Jurkat, Clone E6-1 (cell line): ENCODE results near the gene BRSK2.

Experiments used
- DNase-seq: peaks from one replicate; pipeline ENCODE4 v3.0.0-alpha.2; 2011; ENCODE audit warnings: low read depth, low spot score
- H3K4me3 ChIP-seq: 2 replicates; pipeline ENCODE4 v1.5.1; 2011; ENCODE audit warnings: mild to moderate bottlenecking, low read length, control low read depth, moderate library complexity

BRSK2 gene

DNA sequence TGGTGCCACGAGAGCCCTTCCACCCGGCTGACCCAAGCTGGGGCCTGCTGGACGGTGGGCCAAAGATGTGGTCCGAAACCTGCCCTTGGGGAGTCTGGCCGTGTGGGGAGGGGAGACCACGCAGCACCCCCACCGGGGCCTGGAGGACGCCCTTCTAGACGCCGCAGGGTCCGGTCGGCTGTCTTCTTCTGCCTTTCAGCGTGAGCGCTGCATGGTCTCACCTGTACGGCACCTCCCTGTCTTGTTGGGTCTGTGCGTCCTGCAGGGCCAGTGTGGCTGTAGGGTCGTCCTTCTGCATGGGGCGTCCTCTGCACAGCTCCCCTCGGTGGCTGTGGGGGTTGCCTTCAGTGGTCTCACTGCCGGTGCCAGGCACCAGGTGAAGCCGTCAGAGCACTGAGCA is 2.8 kb downstream of the BRSK2 start:
- H3K4me3 ChIP-seq: no peak overlapping the region
- no peak for DNase-seq

DNA sequence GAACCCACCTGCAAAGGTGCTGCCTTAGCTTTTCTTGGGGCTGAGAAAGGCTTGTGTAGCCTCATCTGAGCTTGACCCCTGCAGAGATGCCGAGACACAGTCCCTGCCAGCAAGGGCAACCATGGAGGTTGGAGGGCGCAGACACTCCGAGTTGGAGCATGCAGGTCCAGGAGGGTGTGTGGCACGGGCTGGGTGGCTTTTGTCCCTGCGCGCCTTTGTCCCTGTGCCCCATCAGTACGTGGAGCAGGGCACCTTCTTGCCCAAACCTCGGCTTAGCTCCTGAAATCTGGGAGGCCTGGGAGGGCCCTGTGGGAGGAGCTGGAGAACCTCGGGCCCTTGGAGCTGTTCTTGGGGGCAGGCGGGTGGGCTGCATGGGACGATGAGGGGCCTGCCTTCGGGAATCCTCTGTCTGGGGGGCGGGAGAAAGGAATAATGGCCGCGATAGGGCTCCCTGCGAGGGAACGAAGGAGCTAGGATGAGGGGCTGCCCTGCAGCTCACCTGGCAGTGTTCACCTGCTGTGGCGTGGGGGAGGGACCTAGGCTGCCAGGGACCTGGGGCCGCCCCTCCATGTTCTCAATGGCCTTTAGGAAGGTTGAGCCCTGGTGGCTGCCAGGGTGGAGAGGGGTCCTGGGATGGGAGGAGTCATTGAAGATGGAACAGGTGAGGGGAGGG is 3.4 kb downstream of the BRSK2 start:
- DNase-seq: no peak
- H3K4me3 ChIP-seq: no peak overlapping the region

DNA sequence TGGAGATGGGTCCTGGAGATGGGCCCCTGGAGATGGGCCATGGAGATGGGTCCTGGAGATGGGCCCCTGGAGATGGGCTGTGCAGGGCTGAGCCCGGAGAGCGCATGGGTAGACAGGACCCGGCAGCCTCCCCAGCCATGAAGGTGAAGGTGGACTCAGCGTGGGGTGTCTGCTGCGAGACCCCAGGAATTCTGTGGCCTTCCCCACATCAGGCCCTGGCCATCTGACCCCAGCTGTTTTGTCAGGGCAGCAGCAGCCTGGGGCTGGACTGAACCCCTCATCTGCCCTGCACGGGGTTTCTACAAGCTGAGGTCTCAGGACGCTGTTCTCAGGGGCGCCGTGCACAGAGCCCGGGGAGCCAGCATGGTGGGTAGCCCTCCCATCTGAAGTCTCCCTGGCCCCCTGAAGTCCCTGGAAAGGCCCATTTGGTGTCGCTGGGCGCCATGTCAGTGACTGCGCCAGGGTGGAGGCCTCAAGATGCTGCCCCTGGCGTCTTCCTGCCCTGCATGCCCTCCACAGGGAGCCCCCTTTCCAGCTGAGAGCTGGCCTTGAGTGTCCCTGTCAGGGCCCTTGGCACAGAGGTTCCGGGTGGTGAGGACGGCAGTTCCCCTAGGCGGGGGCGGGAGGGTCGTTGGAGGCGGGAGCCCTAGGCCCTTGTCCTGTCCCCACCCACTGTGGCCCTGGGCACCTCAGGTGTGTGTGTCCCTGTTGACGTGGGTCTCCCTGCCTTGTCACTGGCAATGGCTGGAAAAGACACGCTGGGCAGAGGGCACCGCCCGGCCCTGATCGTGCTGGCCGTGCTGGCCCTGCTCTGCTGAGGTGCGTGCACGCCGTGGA is 5.4 kb downstream of the BRSK2 start:
- DNase-seq: no peak
- no peak overlapping the region for H3K4me3 ChIP-seq

DNA sequence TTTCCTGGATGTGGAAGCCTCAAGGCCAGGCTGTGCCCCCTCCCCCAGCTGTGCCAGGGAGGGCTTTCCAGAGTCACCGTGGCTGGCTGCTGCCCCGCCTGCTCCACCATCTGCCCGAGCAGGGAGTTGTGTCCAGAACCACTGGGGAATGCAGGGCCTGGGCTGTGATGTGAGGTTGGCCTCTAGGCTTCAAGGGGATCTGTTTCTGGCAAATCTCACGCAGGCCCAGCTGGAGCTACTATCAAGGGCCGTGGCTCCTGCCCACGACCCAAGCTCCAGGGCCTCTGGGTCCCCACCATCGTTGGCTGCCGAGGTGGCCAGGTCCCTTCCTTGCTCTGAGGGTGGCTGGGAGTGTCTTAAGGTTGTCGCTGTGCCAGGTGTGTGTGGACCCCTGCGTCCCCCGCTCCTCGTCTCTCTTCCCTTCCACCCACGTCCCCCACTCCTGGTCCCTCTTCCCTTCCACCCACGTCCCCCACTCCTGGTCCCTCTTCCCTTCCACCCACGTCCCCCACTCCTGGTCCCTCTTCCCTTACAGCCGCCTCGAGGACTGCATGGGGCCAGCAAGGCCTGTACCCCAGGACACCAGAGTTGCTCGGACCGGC is 6.1 kb downstream of the BRSK2 start:
- DNase-seq: no peak
- H3K4me3 ChIP-seq: no peak overlapping the region

- H3K4me3 ChIP-seq: no peak overlapping the region
Measured at GRCh38 chr11:1396375-1396841, 6.7 kb downstream of the BRSK2 start.

GRCh38 chr11:1397146-1397861 is 7.6 kb downstream of the BRSK2 start:
- no peak for DNase-seq
- H3K4me3 ChIP-seq: no peak overlapping the region

More at GRCh38 chr11:1396375-1396841, 6.7 kb downstream of the BRSK2 start:
- DNase-seq: no peak

DNA sequence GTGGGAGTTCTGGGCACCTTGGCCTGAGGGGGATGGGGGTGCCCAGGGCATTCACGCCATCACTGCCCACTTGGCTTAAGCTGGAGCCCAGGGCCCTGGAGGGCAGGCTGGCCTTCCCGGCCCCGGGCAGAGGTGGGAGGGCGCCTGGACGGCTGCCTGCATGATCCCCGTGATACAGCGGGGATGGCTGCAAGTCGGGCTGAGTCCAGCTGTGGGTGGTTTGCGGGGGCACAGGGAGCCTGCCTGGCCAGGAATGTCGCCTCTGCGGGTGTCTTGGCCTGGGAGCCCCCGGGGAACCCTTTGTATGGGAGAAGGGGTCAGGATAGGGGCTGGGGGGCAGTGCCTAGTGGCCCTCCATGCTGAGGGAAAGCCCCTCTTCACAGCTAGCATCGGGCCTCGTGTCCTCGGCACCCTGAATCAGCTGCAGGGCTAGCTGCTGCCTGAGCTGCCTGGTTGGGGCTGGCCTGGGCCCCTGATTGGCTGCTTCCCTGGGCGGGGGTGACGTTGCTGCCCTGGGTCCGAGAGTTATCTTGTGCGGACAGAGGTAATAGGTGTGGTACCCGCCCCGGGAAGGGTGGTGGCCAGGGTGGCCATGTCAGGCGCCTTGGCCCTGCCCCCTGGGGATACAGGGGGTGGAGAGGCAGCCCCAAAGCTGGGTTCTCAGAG is 8.3 kb downstream of the BRSK2 start:
- no peak for DNase-seq

DNA sequence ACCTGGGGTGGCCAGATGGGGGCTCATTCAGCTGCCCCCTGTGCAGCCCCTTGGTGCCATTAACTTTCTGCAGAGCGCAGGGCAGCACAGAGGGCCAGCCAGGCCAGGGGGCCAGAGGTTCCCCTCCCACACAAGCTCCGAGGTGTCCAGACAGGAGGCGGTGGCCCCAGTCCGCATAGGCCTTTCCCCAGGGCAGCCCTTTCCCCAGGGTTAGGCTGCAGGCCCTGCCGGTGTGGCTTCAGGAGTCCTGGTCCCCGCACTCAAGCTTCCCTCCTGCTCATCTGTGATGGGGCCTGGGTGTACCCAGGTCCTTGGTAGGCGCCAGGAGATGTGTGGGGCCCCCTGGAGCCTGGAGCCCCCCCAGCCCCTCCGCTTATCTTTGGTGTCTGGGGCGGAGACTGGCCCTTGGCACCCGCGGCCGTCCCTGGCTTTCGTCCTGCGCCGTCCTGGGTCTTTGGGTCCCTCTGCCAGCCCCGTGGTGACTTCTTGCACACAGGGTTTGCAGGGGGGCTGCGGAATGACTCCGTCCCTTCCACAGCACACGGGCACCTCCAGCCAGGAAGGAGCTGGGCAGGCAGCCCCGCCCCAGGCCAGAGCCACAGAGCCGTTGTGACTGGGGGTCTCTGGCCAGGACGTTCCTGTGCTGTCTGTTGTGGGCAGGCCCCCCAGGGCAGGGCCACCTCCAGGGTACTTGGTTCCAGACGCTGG is 8.9 kb downstream of the BRSK2 start:
- DNase-seq: no peak
- H3K4me3 ChIP-seq: no peak overlapping the region

More for the DNA sequence above, 8.3 kb downstream of the BRSK2 start:
- no peak overlapping the region for H3K4me3 ChIP-seq

- H3K4me3 ChIP-seq: no peak overlapping the region
- DNase-seq: no peak
Measured at GRCh38 chr11:1399386-1400316, 9.9 kb downstream of the BRSK2 start.

GRCh38 chr11:1400317-1401170 is 10.8 kb downstream of the BRSK2 start:
- DNase-seq: no peak
- no peak overlapping the region for H3K4me3 ChIP-seq

- no peak for DNase-seq
- H3K4me3 ChIP-seq: no peak overlapping the region
Measured at GRCh38 chr11:1401171-1401445, 11.4 kb downstream of the BRSK2 start.

DNA sequence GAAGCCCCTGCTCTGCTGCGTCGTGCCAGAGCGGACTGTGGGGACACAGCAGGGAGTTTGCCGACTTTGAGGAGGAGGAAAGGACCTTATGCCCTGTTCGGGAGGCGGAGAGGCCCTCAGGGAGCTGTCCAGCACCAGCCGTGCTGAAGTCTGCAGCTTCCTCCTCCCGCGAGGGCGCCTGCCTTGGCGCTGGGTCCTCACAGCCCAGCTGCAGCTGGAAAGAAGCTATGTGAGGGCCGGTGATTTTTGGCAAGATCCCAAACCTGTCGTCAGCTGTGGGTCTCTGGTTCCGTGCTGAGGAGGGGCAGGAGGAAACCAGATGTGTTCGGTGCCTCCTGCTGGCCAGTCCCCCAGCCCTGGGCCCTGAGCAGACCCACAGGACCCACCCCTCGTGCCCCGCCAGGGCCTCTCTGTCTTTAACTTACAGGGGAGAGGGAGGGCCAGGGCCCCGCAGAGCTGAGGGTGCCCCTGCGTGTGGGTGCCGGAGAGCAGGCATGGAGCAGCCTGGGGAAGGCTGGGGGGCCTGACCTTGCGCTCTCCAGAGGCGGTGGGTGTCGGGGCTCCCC is 12.0 kb downstream of the BRSK2 start:
- DNase-seq: peak; percentile 31
- H3K4me3 ChIP-seq: no peak overlapping the region

GRCh38 chr11:1402355-1403077 is 12.8 kb downstream of the BRSK2 start:
- no peak for DNase-seq

DNA sequence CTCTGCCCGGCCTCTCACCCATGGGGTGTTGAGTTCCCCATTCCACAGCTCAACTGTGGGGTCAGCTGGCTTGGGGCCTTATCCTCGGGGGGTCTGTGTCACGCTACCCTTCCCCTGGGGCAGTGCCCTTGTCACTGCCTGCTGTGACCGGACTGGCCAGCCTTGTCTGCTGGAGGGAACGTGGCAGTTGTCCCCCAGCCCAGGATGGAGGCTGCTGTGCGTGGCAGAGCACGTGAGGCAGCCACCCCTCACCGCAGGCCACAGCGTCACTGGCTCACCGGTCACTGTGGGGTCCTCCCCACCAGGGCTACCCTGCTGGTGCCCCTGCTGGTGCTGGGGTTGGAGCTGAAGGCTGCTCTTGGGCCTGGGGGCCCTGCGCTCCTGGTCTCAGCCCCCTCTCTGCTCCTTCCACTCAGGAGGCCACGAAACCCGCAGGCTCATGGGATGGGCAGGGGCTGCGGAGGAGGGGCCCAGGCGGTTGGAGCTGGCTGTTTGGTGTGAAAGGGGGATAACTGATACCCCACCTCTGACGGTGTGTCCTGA is 13.4 kb downstream of the BRSK2 start:
- H3K4me3 ChIP-seq: no peak overlapping the region
- DNase-seq: no peak

More at GRCh38 chr11:1402355-1403077, 12.8 kb downstream of the BRSK2 start:
- no peak overlapping the region for H3K4me3 ChIP-seq

DNA sequence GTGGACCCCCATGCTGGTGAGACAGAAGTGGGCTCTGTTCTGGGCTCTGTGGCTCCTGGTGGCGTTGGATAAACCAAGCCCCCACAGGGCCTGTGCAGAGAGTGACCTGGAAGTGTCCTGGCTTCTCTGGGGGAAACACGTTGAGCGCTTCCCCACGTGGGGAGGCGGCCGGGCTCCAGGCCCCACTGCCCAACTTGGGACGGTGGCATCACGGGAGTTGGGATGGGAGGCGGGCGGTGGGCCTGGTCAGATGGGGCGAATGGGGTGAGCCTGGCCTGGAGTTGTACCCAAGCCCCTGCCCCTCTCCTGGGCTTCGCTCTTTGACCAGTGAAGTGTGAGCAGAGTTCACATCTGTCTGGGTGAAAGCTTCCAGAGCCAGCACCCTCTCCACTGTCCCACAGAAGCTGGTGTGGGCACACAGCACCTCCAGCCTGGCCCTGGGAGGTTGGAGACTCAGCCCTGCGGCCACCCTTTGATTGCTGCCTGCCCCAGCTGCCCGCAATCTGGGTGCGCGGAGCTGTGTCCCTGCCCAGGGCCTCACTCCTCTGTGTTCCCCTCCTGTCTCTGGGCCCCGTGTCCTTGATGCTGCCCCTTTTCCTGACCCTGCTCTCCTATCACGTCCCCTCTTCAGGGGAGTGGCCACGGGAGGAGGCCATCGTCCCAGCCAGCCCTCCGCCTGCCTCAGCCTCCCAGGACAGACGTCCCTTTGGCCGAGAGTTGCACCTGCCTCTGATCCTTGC is 14.2 kb downstream of the BRSK2 start:
- no peak overlapping the region for H3K4me3 ChIP-seq
- DNase-seq: no peak
